Activated CD4-positive, alpha-beta T cell treated with anti-CD3 and anti-CD28 coated beads for 36 hours (primary cell): ENCODE results near the gene TIMM10. TPM values are rescaled to one million over a fixed set of nuclear protein-coding genes. Genes with fewer than 3 reads are reported as not detected.

Experiments used
- ATAC-seq: fragments of 200-7000 bp; cut with Tn5 transposase; one replicate; pipeline ENCODE4 v1.10.0; 2021; ENCODE audit warnings: mild to moderate bottlenecking, moderate library complexity
- CTCF ChIA-PET: fragments of 350-600 bp; sonication (Branson Sonifier 250); formaldehyde crosslinking; loops from one replicate; lab custom pipeline; 2021; ENCODE audit warnings: antibody characterized with exemption; lab: Charles Lee
- POLR2A ChIA-PET: fragments of 350-600 bp; sonication (Branson Sonifier 250); formaldehyde crosslinking; loops from one replicate; lab custom pipeline; 2021; ENCODE audit warnings: antibody characterized with exemption, inconsistent platforms; lab: Charles Lee
- DNase-seq: peaks from one replicate; pipeline ENCODE4 v3.0.0-alpha.2; 2020
- H3K27ac Mint-ChIP-seq: one replicate; pipeline ENCODE4 v1.8.0; 2021; ENCODE audit warnings: mixed read lengths
- H3K27me3 Mint-ChIP-seq: one replicate; pipeline ENCODE4 v1.8.0; 2021; ENCODE audit warnings: mixed read lengths
- H3K36me3 Mint-ChIP-seq: one replicate; pipeline ENCODE4 v1.8.0; 2021; ENCODE audit warnings: low read depth, mixed read lengths
- H3K4me1 Mint-ChIP-seq: one replicate; pipeline ENCODE4 v1.8.0; 2021; ENCODE audit warnings: mixed read lengths
- H3K4me3 Mint-ChIP-seq: one replicate; pipeline ENCODE4 v1.8.0; 2021; ENCODE audit warnings: mild to moderate bottlenecking, moderate library complexity, mixed read lengths
- H3K9me3 Mint-ChIP-seq: one replicate; pipeline ENCODE4 v1.8.0; 2021; ENCODE audit warnings: low read depth, mixed read lengths
- intact Hi-C, 2 experiments: fragments of 100-400 bp; cut with DNase I in 1 of 2; cut with micrococcal nuclease in 1 of 2; formaldehyde crosslinking; loops; one replicate each; pipeline versions ENCODE4 v1.14.2 to v1.15.1; 2022 to 2024; cut with DNase I, micrococcal nuclease
- total RNA-seq, 2 experiments: library from RNA; stranded (reverse); gene quantifications; one replicate each; pipeline ENCODE4 v1.2.3, GENCODE V29; 2021

The TIMM10 gene
- total RNA-seq, 2 experiments from 2014 or later = 124 to 158 TPM

DNA sequence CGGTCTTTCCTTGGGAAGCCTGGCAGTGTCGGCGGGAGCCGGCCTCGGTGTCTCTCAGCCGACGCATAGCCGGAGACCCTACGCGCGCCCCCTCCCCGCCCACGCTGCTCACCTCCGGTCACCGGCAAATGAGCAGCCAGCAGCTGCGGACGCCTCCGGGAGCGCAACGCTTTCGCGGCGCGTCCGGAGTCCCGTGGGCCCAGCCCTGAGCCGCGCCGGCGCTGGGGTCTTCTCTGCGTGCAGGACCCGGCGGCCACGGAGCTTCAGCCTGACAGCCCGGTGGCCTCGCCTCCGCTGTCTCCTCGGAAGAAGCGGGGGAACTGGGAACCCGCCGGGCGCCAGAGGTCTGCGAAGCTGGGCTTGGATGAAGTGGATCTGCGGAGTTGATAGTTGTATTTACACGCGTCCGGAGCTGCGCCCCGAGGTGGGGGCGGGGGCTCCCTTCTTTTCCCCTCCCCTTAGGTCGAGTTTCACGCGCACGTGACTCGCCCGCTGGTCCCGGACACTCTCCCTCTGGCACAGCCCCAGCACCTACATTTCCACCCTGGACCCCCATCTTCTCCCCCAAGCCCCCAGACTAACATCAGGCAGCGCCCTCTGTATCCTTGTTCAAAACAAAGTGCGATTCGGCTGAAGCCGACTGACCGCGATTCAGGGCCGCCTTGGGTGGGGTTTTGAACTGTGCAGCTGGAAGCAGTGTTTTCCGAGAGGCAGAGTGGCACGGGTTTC lies 15.1 kb downstream of the TIMM10 start, which contains the start of gene SLC43A1:
Gene SLC43A1 (minus strand): TSS at position 371 of the 729 bp plus-strand sequence. CDS start 1,591 bp downstream, outside the sequence.
- CTCF ChIA-PET = interaction anchor here (1.0 to 9.0 kb wide), 12 partner anchors 9 to 129 kb away, joined by 3 to 112 read pairs (median 8); partner anchors contain the start of genes RTN4RL2, TIMM10 and UBE2L6
- DNase-seq (peak; percentile 62), ATAC-seq (peak; percentile 46)
- no peaks in the 10 kb centered on the region for H3K9me3 Mint-ChIP-seq
- H3K4me3 Mint-ChIP-seq = peak within 1 kb of the TSS; percentile 91
- peak within 1 kb of the TSS; percentile 91 for H3K27ac Mint-ChIP-seq
- H3K36me3 Mint-ChIP-seq = peaks cover 2% of the 10 kb centered on the region
- intact Hi-C loops = loop anchor here (1.0 to 5.0 kb wide), 4 partner anchors 15 to 88 kb away; partner anchors contain the start of genes SLC43A3 (in 1 of the 2) and TIMM10 (in 1 of the 2)
- peaks cover 31% of the 10 kb centered on the region for H3K4me1 Mint-ChIP-seq
- H3K27me3 Mint-ChIP-seq = no peaks in the 10 kb centered on the region
- POLR2A ChIA-PET = interaction anchor here (1.0 kb wide), 1 partner anchor 22 kb away, joined by 3 read pairs; no protein-coding TSS in a partner anchor

- Mint-ChIP-seq H3K36me3 (peaks cover 2% of the 10 kb centered on the region), H3K27ac (peak overlapping the region; percentile 91), H3K4me1 (peaks cover 31% of the 10 kb centered on the region), H3K27me3 (no peaks in the 10 kb centered on the region), H3K4me3 (peak overlapping the region; percentile 91), H3K9me3 (no peaks in the 10 kb centered on the region)
- intact Hi-C loops = loop anchor here (1.0 to 5.0 kb wide), 6 partner anchors 13 to 87 kb away; partner anchors contain the start of genes SLC43A3 (in 1 of the 2) and TIMM10 (in 1 of the 2)
- ATAC-seq (peak; percentile 53), DNase-seq (peak; percentile 72)
- CTCF ChIA-PET = interaction anchor here (0.7 to 9.0 kb wide), 10 partner anchors 8 to 130 kb away, joined by 3 to 112 read pairs (median 9); partner anchors contain the start of genes RTN4RL2 and TIMM10
- POLR2A ChIA-PET = interaction anchor here (1.0 to 1.7 kb wide), 2 partner anchors 13 to 22 kb away, joined by 3 to 4 read pairs; no protein-coding TSS in a partner anchor
Observed at GRCh38 chr11:57514538-57515331, 15.8 kb downstream of the TIMM10 start.

GRCh38 chr11:57513911-57514537 lies 16.5 kb downstream of the TIMM10 start:
- CTCF ChIA-PET = interaction anchor here (0.5 to 9.0 kb wide), 13 partner anchors 8 to 264 kb away, joined by 3 to 112 read pairs (median 4); partner anchors contain the start of genes RTN4RL2, TIMM10 and UBE2L6
- no peaks in the 10 kb centered on the region for H3K27me3 Mint-ChIP-seq
- H3K36me3 Mint-ChIP-seq = peaks cover 2% of the 10 kb centered on the region
- H3K9me3 Mint-ChIP-seq = no peaks in the 10 kb centered on the region
- DNase-seq (peak; percentile 65), ATAC-seq (peak; percentile 49)
- H3K27ac Mint-ChIP-seq = peak overlapping the region; percentile 91
- intact Hi-C loops = loop anchor here (1.0 to 2.0 kb wide), 3 partner anchors 13 to 21 kb away; no protein-coding TSS in a partner anchor
- peaks cover 31% of the 10 kb centered on the region for H3K4me1 Mint-ChIP-seq
- POLR2A ChIA-PET = interaction anchor here (0.6 to 1.7 kb wide), 5 partner anchors 10 to 198 kb away, joined by 3 to 4 read pairs (median 3); partner anchors contain the start of genes CLP1 and MED19
- H3K4me3 Mint-ChIP-seq = peak overlapping the region; percentile 91

- Mint-ChIP-seq H3K4me1 (peaks cover 31% of the 10 kb centered on the region), H3K4me3 (peak overlapping the region; percentile 91), H3K9me3 (no peaks in the 10 kb centered on the region), H3K27ac (no peak overlapping the region), H3K27me3 (no peaks in the 10 kb centered on the region), H3K36me3 (peaks cover 2% of the 10 kb centered on the region)
- DNase-seq (no peak), ATAC-seq (no peak)
- ChIA-PET CTCF (interaction anchor here (0.5 to 9.0 kb wide), 15 partner anchors 9 to 263 kb away, joined by 3 to 112 read pairs (median 3); partner anchors contain the start of genes RTN4RL2, TIMM10 and UBE2L6), POLR2A (interaction anchor here (0.6 to 1.7 kb wide), 4 partner anchors 9 to 144 kb away, joined by 3 to 4 read pairs (median 4); partner anchors contain the start of gene CLP1)
- intact Hi-C loops = no loop called here
Observed at GRCh38 chr11:57513452-57513795, 17.1 kb downstream of the TIMM10 start.

- Mint-ChIP-seq H3K27me3 (no peaks in the 10 kb centered on the region), H3K36me3 (peaks cover 2% of the 10 kb centered on the region), H3K27ac (no peak overlapping the region), H3K4me3 (no peak overlapping the region), H3K9me3 (no peaks in the 10 kb centered on the region), H3K4me1 (peaks cover 31% of the 10 kb centered on the region)
- intact Hi-C loops = no loop called here
- DNase-seq = no peak
- ATAC-seq = no peak
- ChIA-PET POLR2A (interaction anchor here (1.1 to 1.7 kb wide), 2 partner anchors 13 to 15 kb away, joined by 3 to 4 read pairs; no protein-coding TSS in a partner anchor), CTCF (interaction anchor here (0.6 to 9.0 kb wide), 11 partner anchors 8 to 167 kb away, joined by 3 to 112 read pairs (median 4); partner anchors contain the start of genes RTN4RL2 and TIMM10)
Observed at GRCh38 chr11:57512646-57513451, 17.7 kb downstream of the TIMM10 start.

DNA sequence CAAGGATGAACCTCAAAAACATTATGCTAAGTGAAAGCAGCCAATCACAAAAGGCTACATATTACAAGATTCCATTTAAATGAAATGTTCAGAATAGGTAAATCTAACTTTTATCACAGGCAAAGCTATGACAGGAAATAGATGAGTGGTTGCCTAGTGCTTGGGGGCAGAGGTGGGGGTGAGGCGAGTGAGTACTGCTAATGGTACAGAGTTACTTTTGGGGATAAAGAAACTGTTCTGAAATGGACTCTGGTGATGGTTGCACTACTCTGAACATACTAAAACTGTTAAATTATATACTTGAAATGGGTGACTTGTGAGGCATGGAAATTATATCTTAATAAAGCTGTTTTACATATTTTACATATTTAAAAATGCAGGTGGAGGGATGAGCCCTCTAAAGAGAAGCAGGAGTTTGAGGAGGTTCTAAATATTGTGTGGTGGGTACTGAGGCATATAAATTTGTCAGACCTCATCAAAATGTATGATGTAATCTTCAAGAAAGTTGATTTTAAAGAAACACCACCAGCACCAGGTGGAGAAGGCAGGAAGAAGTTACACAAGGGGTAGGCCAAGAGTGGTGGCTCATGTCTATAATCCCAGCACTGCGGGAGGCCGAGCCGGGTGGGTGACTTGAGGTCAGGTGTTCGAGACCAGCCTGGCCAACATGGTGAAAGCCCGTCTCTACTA lies 18.7 kb downstream of the TIMM10 start:
- CTCF ChIA-PET = interaction anchor here (0.7 to 2.0 kb wide), 5 partner anchors 15 to 164 kb away, joined by 3 to 14 read pairs (median 3); no protein-coding TSS in a partner anchor
- Mint-ChIP-seq H3K27ac (peak overlapping the region; percentile 23), H3K27me3 (no peaks in the 10 kb centered on the region), H3K4me3 (no peak overlapping the region), H3K4me1 (peaks cover 31% of the 10 kb centered on the region), H3K9me3 (no peaks in the 10 kb centered on the region), H3K36me3 (peaks cover 3% of the 10 kb centered on the region)
- intact Hi-C loops = no loop called here
- ATAC-seq (no peak), DNase-seq (no peak)
- POLR2A ChIA-PET = interaction anchor here (0.6 kb wide), 1 partner anchor 194 kb away, joined by 5 read pairs; no protein-coding TSS in a partner anchor

- no peaks in the 10 kb centered on the region for H3K27me3 Mint-ChIP-seq
- no peak for DNase-seq
- no peak for ATAC-seq
- CTCF ChIA-PET = interaction anchor here (1.3 to 5.0 kb wide), 3 partner anchors 10 to 18 kb away, joined by 4 to 36 read pairs (median 23); no protein-coding TSS in a partner anchor
- no peak overlapping the region for H3K4me3 Mint-ChIP-seq
- peaks cover 22% of the 10 kb centered on the region for H3K4me1 Mint-ChIP-seq
- no peak overlapping the region for H3K27ac Mint-ChIP-seq
- H3K36me3 Mint-ChIP-seq = peaks cover 12% of the 10 kb centered on the region
- H3K9me3 Mint-ChIP-seq = no peaks in the 10 kb centered on the region
- intact Hi-C loops = no loop called here
- POLR2A ChIA-PET = no interaction called here
Observed at GRCh38 chr11:57508341-57509170, 22.0 kb downstream of the TIMM10 start.

DNA sequence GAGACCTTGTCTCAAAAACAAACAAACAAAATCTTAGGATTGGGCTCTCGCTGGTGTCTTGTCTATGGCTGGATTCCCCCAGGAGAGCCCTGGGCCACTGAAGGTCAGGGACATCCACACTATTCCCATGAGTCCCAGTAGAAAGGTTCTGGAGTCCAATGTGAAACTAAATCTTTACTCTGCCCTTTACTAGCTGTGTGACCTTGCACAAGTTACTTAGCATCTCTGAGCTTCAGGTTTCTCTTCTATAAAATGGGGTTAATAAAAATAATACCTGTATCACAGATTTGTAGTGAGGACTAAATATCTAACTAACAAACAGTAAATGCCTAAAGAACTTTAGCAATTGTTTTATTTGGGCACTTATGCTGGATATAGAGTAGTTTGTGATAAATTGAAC lies 24.0 kb downstream of the TIMM10 start:
- Mint-ChIP-seq H3K27me3 (no peaks in the 10 kb centered on the region), H3K27ac (no peak overlapping the region), H3K4me3 (no peak overlapping the region), H3K9me3 (no peaks in the 10 kb centered on the region), H3K36me3 (peaks cover 13% of the 10 kb centered on the region), H3K4me1 (peaks cover 2% of the 10 kb centered on the region)
- intact Hi-C loops = no loop called here
- CTCF ChIA-PET = interaction anchor here (0.9 to 5.0 kb wide), 6 partner anchors 8 to 23 kb away, joined by 3 to 36 read pairs (median 6); partner anchors contain the start of gene SLC43A1
- POLR2A ChIA-PET = no interaction called here
- ATAC-seq = no peak
- DNase-seq = no peak
